OCI-LY3 (cell line): Measurements from ENCODE around the gene ZNF597.

Experiments used
- EZH2phosphoT487 ChIP-seq: fragments of 200-600 bp; shearing (Covaris generic); IDR thresholded peaks from 2 replicates; pipeline ENCODE4 v1.6.1; 2018; ENCODE audit warnings: antibody characterized with exemption, mixed run types, low read depth
- TF ChIP-seq, protein P1 (sequence below): fragments of 200-600, 300-600 bp; sonication (generic); IDR thresholded peaks from 2 replicates; pipeline ENCODE4 v1.5.1; 2014; ENCODE audit warnings: antibody characterized with exemption, low read length, low read depth

DNA sequence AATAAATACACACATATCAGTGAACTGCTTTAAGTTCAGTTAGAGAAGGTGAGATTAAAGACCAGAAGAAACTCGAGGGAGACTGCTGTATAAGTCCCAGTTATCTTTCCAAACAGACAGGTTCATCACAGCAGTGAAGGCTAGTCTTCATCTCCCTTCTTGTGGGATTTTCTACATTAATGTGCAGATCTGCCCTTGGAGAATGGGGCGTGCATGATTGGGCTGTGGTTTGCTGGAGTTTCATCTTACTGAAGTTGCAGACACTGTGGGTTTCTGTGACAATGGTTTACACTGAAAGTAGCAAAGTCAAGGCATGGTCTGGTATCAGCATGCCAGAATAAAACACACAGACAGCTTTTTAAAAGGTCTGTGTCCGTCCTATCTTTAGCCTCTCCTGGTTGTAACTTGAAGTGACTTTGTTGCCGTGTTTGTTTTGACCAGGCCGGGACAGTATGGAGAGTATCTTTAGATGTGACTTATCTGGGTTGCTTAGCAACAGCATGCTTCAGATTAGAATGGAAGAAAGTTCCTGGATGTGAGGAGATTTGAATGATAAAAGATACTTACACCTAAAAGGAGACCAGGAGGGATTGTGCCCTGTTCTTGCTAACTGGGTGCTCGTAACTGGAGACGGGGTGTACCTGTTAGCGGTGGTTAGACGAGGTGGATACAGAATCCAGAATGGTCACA, 16.2 kb upstream of the ZNF597 start:
- TF ChIP-seq, protein P1, sequence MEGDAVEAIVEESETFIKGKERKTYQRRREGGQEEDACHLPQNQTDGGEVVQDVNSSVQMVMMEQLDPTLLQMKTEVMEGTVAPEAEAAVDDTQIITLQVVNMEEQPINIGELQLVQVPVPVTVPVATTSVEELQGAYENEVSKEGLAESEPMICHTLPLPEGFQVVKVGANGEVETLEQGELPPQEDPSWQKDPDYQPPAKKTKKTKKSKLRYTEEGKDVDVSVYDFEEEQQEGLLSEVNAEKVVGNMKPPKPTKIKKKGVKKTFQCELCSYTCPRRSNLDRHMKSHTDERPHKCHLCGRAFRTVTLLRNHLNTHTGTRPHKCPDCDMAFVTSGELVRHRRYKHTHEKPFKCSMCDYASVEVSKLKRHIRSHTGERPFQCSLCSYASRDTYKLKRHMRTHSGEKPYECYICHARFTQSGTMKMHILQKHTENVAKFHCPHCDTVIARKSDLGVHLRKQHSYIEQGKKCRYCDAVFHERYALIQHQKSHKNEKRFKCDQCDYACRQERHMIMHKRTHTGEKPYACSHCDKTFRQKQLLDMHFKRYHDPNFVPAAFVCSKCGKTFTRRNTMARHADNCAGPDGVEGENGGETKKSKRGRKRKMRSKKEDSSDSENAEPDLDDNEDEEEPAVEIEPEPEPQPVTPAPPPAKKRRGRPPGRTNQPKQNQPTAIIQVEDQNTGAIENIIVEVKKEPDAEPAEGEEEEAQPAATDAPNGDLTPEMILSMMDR = no peak
- TF ChIP-seq EZH2phosphoT487 = no peak
